Ishikawa (cell line): ENCODE data around the gene NSUN2.

Experiments used
- CEBPB ChIP-seq: IDR thresholded peaks from 2 replicates; pipeline ENCODE4 v1.6.1; 2012
- CREB1 ChIP-seq: IDR thresholded peaks from 2 replicates; pipeline ENCODE4 v1.6.1; 2012; ENCODE audit warnings: low read depth
- EGR1 ChIP-seq: IDR thresholded peaks from 2 replicates; pipeline ENCODE4 v1.6.1; 2012
- EP300 ChIP-seq: IDR thresholded peaks from 2 replicates; pipeline ENCODE4 v1.6.1; 2012; ENCODE audit warnings: borderline replicate concordance
- FOXM1 ChIP-seq: IDR thresholded peaks from 2 replicates; pipeline ENCODE4 v1.6.1; 2012; ENCODE audit warnings: low read depth, borderline replicate concordance
- MAX ChIP-seq: IDR thresholded peaks from 2 replicates; pipeline ENCODE4 v1.6.1; 2012
- NFIC ChIP-seq: IDR thresholded peaks from 2 replicates; pipeline ENCODE4 v1.6.1; 2012
- RAD21 ChIP-seq: IDR thresholded peaks from 2 replicates; pipeline ENCODE4 v1.6.1; 2012; ENCODE audit warnings: low read depth
- REST ChIP-seq: IDR thresholded peaks from 2 replicates; pipeline ENCODE4 v1.6.1; 2012; ENCODE audit warnings: low read depth, mild to moderate bottlenecking
- TAF1 ChIP-seq: IDR thresholded peaks from 2 replicates; pipeline ENCODE4 v1.6.1; 2012; ENCODE audit warnings: low read depth, mild to moderate bottlenecking
- TCF12 ChIP-seq: IDR thresholded peaks from 2 replicates; pipeline ENCODE4 v1.6.1; 2012; ENCODE audit warnings: low read depth
- TEAD4 ChIP-seq: IDR thresholded peaks from 2 replicates; pipeline ENCODE4 v1.6.1; 2012
- USF1 ChIP-seq: IDR thresholded peaks from 2 replicates; pipeline ENCODE4 v1.6.1; 2012
- YY1 ChIP-seq: IDR thresholded peaks from 2 replicates; pipeline ENCODE4 v1.6.1; 2012; ENCODE audit warnings: low read depth
- ZBTB7A ChIP-seq: IDR thresholded peaks from 2 replicates; pipeline ENCODE4 v1.6.1; 2012; ENCODE audit warnings: low read depth

The NSUN2 gene

GRCh38 chr5:6674421-6674820, 41.6 kb upstream of the NSUN2 start:
- TF ChIP-seq TEAD4 (no peak), EP300 (no peak), USF1 (no peak), ZBTB7A (no peak), YY1 (no peak), CEBPB (no peak), EGR1 (no peak), MAX (no peak)

- no peak for TF ChIP-seq TEAD4
Measured at GRCh38 chr5:6673963-6674362, 41.1 kb upstream of the NSUN2 start.

DNA sequence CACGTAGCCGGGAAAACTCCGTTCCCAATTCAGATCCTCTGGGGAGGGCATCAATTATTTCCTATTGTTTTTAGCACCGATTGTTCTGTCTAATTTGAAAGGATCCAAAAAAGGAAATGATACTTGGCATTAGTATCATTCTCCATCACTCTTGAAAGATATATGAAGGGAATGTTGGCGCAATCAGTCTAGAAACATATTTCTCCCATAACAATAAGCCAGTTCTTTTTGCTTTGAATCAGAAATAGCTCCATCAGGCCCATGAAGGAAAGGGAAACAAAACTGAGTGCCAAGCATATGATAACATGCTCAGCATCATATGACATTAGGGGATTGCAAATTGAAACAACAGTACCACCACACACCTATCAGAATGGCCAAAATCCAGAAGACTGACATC, 40.2 kb upstream of the NSUN2 start:
- TF ChIP-seq RAD21 (no peak), ZBTB7A (no peak), USF1 (no peak), MAX (no peak), TAF1 (no peak), CREB1 (no peak), EGR1 (no peak)

DNA sequence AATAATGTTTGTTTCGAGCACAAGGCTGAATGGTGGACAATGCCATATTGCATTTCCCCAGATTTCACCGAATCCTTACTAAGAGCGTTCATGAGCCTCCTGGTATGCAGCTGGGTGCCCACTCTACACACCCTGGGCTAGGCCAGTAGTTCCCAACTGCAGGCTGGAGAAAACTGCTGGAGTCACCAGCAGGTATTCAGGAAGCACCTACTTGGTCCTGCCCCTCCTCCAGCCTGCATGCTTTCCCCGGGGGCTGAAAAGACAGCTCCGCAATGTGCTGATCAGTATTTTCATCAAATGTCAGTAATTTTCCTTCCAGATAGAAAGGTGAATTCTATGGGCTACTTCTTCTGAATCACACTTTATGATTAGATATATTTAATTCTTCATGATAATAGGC, 34.8 kb upstream of the NSUN2 start:
- TF ChIP-seq RAD21 (no peak), YY1 (no peak), TCF12 (no peak), EGR1 (no peak)

- TF ChIP-seq TCF12 (no peak), USF1 (no peak), MAX (no peak), FOXM1 (no peak), ZBTB7A (no peak), REST (no peak), CREB1 (no peak), TAF1 (no peak), EGR1 (no peak), YY1 (no peak), NFIC (no peak), RAD21 (no peak), EP300 (no peak)
Measured at GRCh38 chr5:6666762-6667161, 33.9 kb upstream of the NSUN2 start.

DNA sequence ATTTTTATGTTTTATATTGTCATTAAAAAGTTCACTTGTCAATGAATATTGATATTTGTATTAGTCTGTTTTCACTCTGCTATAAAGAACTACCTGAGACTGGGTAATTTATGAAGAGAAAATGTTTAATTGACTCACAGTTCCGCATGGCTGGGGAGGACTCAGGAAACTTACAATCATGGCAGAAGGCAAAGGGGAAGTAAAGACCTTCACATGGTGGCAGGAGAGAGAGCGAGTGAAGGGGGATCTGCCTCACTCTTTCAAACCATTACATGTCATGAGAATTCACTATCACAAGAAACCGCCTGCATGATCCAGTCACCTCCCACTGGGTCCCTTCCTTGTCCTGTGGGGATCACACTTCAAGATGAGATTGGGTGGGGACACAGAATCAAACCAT, 27.8 kb upstream of the NSUN2 start:
- TF ChIP-seq FOXM1, result no peak
- TF ChIP-seq MAX, result no peak
- TF ChIP-seq TCF12, result no peak

DNA sequence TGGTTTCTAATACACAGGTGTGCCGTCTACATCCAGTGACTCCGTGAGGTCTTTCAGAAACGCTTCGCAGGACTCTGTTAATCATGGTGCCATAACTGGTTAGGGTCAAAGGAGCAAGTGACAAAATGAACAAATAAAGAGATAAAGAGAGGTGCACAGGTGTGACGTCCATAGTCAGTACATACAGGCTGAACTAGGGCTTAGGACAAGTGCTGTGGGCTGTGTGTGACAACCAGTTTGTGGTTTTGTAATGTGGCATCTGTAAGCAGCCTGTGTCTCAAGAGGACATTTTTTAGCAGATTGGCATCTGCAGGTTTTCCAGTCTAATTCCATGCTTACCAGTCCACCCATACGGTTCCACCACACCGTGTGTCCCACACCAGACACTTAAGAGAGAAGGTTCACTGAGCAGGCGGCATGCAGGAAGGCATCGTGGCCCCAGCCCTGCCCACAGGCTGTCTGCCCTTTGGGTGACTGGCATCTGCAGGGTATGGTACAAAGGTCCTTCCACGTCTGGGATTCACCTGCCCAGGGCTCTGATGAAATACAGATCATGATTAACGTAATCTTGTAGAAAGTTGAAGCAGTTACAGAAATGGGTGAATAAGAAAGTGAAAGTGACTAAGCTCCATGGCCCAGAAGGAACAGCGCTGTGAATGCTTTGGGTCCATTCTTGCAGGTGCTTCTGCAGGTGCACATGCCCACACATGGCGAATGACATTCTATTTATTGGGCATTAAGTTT, 27.3 kb upstream of the NSUN2 start:
- TF ChIP-seq YY1 (no peak), EGR1 (no peak), ZBTB7A (no peak), EP300 (no peak), CEBPB (no peak), USF1 (no peak), NFIC (no peak), RAD21 (no peak), TAF1 (no peak), CREB1 (no peak), FOXM1 (no peak), MAX (no peak), TCF12 (no peak), REST (no peak), TEAD4 (no peak)
